B cell (primary cell): ENCODE data around the gene INPP4A. TPM values are rescaled to one million over a fixed set of nuclear protein-coding genes. Genes with fewer than 3 reads are reported as not detected.
A peak's percentile ranks its signal among the peaks of the same experiment; 100 is the strongest.

Source experiments
- ATAC-seq: fragments of 200-7000 bp; cut with Tn5 transposase; one replicate; pipeline ENCODE4 v1.10.0; 2021; ENCODE audit warnings: low read depth, mild to moderate bottlenecking, moderate number of reproducible peaks, moderate library complexity
- CTCF ChIA-PET: fragments of 350-600 bp; sonication (Branson Sonifier 250); formaldehyde crosslinking; loops from one replicate; lab custom pipeline; 2021; ENCODE audit warnings: antibody characterized with exemption, inconsistent platforms; lab: Charles Lee
- POLR2A ChIA-PET: fragments of 350-600 bp; sonication (Branson Sonifier 250); formaldehyde crosslinking; loops from one replicate; lab custom pipeline; 2021; ENCODE audit warnings: antibody characterized with exemption; lab: Charles Lee
- DNase-seq: peaks from one replicate; pipeline ENCODE4 v3.0.0; 2013
- H2AFZ ChIP-seq: 2 replicates; pipeline ENCODE4 v1.6.1; 2012; ENCODE audit warnings: mild to moderate bottlenecking, low read depth, low read length; ENCODE audit not compliant: insufficient read depth, poor library complexity, severe bottlenecking
- H3K27ac ChIP-seq, 2 donors: 1 replicate in 1 of 2; 2 replicates in 1 of 2; pipeline ENCODE4 v1.5.1; 2012 to 2013; ENCODE audit warnings: low read length in 2 of 2, mild to moderate bottlenecking in 2 of 2, moderate library complexity in 1 of 2
- H3K27me3 ChIP-seq, 4 experiments: fragments of 200-600 bp in 1 of 4; sonication (generic) in 1 of 4; replicated peaks in 1 of 4; 1 replicate in 2 of 4; 2 replicates in 2 of 4; pipeline versions ENCODE4 v1.6.1 to v1.7.0; 2013 to 2016; ENCODE audit warnings: low read length in 3 of 4, mild to moderate bottlenecking in 2 of 4, mixed read lengths in 1 of 4, moderate library complexity in 1 of 4; ENCODE audit not compliant: insufficient read depth in 4 of 4, control insufficient read depth in 3 of 4; ENCODE audit errors: control extremely low read depth in 1 of 4
- H3K36me3 ChIP-seq, 2 experiments: replicated peaks in 1 of 2; 1 replicate in 1 of 2; 2 replicates in 1 of 2; pipeline versions ENCODE4 v1.6.1 to v1.7.1; 2013; ENCODE audit warnings: low read length in 1 of 2; ENCODE audit not compliant: insufficient read depth in 2 of 2, control insufficient read depth in 1 of 2; ENCODE audit errors: control extremely low read depth in 1 of 2, extremely low read depth in 1 of 2
- H3K4me1 ChIP-seq, 2 donors: fragments of 200-600 bp in 1 of 2; sonication (generic) in 1 of 2; 1 replicate in 1 of 2; 2 replicates in 1 of 2; pipeline versions ENCODE4 v1.5.1 to v1.6.1; 2013 to 2017; ENCODE audit warnings: low read length in 2 of 2; ENCODE audit not compliant: control insufficient read depth in 2 of 2, insufficient read depth in 2 of 2
- H3K4me2 ChIP-seq: replicated peaks from 2 replicates; pipeline ENCODE3; 2012; ENCODE audit warnings: mild to moderate bottlenecking, low read depth, low read length; ENCODE audit not compliant: poor library complexity, severe bottlenecking
- H3K4me3 ChIP-seq, 5 experiments: fragments of 200-600 bp in 1 of 5; sonication (generic) in 1 of 5; 1 replicate in 3 of 5; 2 replicates in 2 of 5; pipeline versions ENCODE4 v1.5.1 to v1.7.0; 2011 to 2016; ENCODE audit warnings: low read length in 4 of 5, mild to moderate bottlenecking in 4 of 5, low read depth in 2 of 5, control low read depth in 1 of 5, moderate library complexity in 1 of 5; ENCODE audit not compliant: insufficient read depth in 1 of 5; ENCODE audit errors: control extremely low read depth in 1 of 5, extremely low read depth in 1 of 5
- H3K79me2 ChIP-seq: fragments of 200-600 bp; sonication (generic); one replicate; pipeline ENCODE4 v1.6.0; 2016; ENCODE audit warnings: low read length; ENCODE audit not compliant: control insufficient read depth, insufficient read depth
- H3K9ac ChIP-seq: fragments of 200-600 bp; sonication (generic); 2 replicates; pipeline ENCODE4 v1.6.1; 2017; ENCODE audit warnings: mild to moderate bottlenecking, low read length, moderate library complexity
- H3K9me3 ChIP-seq, 3 donors: one replicate each; pipeline versions ENCODE4 v1.6.1 to v1.7.1; 2013; ENCODE audit warnings: low read length in 2 of 3; ENCODE audit not compliant: control insufficient read depth in 2 of 3, insufficient read depth in 1 of 3; ENCODE audit errors: control extremely low read depth in 1 of 3
- H4K20me1 ChIP-seq: 2 replicates; pipeline ENCODE4 v1.6.0; 2012; ENCODE audit warnings: mild to moderate bottlenecking, low read length; ENCODE audit not compliant: insufficient read depth, control insufficient read depth, poor library complexity, severe bottlenecking
- H3K27ac Mint-ChIP-seq: one replicate; pipeline ENCODE4 v1.8.0; 2021; ENCODE audit warnings: mixed read lengths
- H3K27me3 Mint-ChIP-seq: one replicate; pipeline ENCODE4 v1.8.0; 2021; ENCODE audit warnings: mixed read lengths
- H3K4me1 Mint-ChIP-seq: one replicate; pipeline ENCODE4 v1.8.0; 2021; ENCODE audit warnings: mixed read lengths
- H3K4me3 Mint-ChIP-seq: one replicate; pipeline ENCODE4 v1.8.0; 2021; ENCODE audit warnings: mixed read lengths
- H3K9me3 Mint-ChIP-seq: one replicate; pipeline ENCODE4 v1.8.0; 2022; ENCODE audit warnings: mixed read lengths; ENCODE audit not compliant: insufficient read depth
- CTCF ChIP-seq: fragments of 200-600 bp; IDR thresholded peaks from one replicate; pipeline ENCODE4 v1.8.0; 2022; ENCODE audit warnings: antibody characterized with exemption, mild to moderate bottlenecking
- EZH2 ChIP-seq: IDR thresholded peaks from 2 replicates; pipeline ENCODE4 v1.6.1; 2012; ENCODE audit warnings: borderline replicate concordance, low read depth, mild to moderate bottlenecking, moderate library complexity, low read length; ENCODE audit not compliant: insufficient read depth, poor library complexity, severe bottlenecking
- WGBS: methylation state at CpG from one replicate; pipeline ENCODE4 v1.1.5; 2013; ENCODE audit warnings: missing lambda C conversion rate; ENCODE audit not compliant: insufficient coverage; 5-methylcytosine and 5-hydroxymethylcytosine counted together
- intact Hi-C: fragments of 100-400 bp; cut with micrococcal nuclease; formaldehyde crosslinking; loops from one replicate; pipeline ENCODE4 v1.10.0; 2022
- polyA plus RNA-seq: library from polyadenylated mRNA; depleted of rRNA; stranded (reverse); fragments of >200 nt; gene quantifications from 2 replicates; pipeline ENCODE4 v1.2.3, GENCODE V29; 2012
- total RNA-seq, 2 donors: library from RNA; stranded (reverse); fragments of 120-200 nt in 1 of 2; gene quantifications; 1 replicate in 1 of 2; 2 replicates in 1 of 2; pipeline versions ENCODE4 v1.2.3 to v1.2.4, GENCODE V29; 2013 to 2022

Gene INPP4A
- total and polyA plus RNA-seq, 2 donors (not counting 1 experiment from before 2014, with no cell fraction given), result 10.7 to 22.5 TPM

- TF ChIP-seq EZH2, result no peak
- TF ChIP-seq CTCF, result peak; percentile 78
- peak; percentile 59 for DNase-seq
- Mint-ChIP-seq H3K4me3 (no peak overlapping the region), H3K9me3 (no peaks in the 10 kb centered on the region), H3K27ac (no peak overlapping the region), H3K4me1 (peaks cover 41% of the 10 kb centered on the region), H3K27me3 (no peaks in the 10 kb centered on the region)
- Histone ChIP-seq H3K79me2 (peaks cover 27% of the 10 kb centered on the region), H2AFZ (no peak overlapping the region), H3K4me3 (no peak overlapping the region), H3K27ac (no peak overlapping the region), H3K4me2 (no peak overlapping the region), H4K20me1 (no peaks in the 10 kb centered on the region), H3K9ac (no peak overlapping the region), H3K9me3 (peaks cover 0 to under 1% (median 0%) of the 10 kb centered on the region in 3 donors), H3K4me1 (peaks cover 4 to 22% of the 10 kb centered on the region in 2 donors), H3K36me3 (peaks cover 0 to 2% of the 10 kb centered on the region in 2 experiments), H3K27me3 (no peaks in the 10 kb centered on the region)
- POLR2A ChIA-PET, result no interaction called here
- intact Hi-C loops, result loop anchor here (1.0 to 5.0 kb wide), 2 partner anchors 40 to 74 kb away; no protein-coding TSS in a partner anchor
- CTCF ChIA-PET, result interaction anchor here (0.6 to 2.4 kb wide), 11 partner anchors 8 to 230 kb away, joined by 3 to 14 read pairs (median 4); no protein-coding TSS in a partner anchor
- no CpG with 5 or more reads among the region's 3 CpGs for WGBS
- peak; percentile 86 for ATAC-seq
Observed at GRCh38 chr2:98487806-98488189, 43.1 kb downstream of the INPP4A start.

- Histone ChIP-seq H3K36me3 (peaks cover 0 to 2% of the 10 kb centered on the region in 2 experiments), H3K4me3 (no peak overlapping the region), H4K20me1 (no peaks in the 10 kb centered on the region), H3K79me2 (peaks cover 27% of the 10 kb centered on the region), H2AFZ (no peak overlapping the region), H3K4me2 (no peak overlapping the region), H3K9ac (no peak overlapping the region), H3K4me1 (peaks cover 0 to 18% of the 10 kb centered on the region in 2 donors), H3K27me3 (no peaks in the 10 kb centered on the region), H3K9me3 (peaks cover 0 to 4% (median 0%) of the 10 kb centered on the region in 3 donors), H3K27ac (no peak overlapping the region)
- CTCF ChIA-PET, result interaction anchor here (0.9 to 2.4 kb wide), 7 partner anchors 8 to 78 kb away, joined by 3 to 14 read pairs (median 4); no protein-coding TSS in a partner anchor
- DNase-seq (no peak), ATAC-seq (no peak)
- H3K27me3 Mint-ChIP-seq, result no peaks in the 10 kb centered on the region
- WGBS, result 100% methylated on average over 1 of the region's 4 CpGs
- no peaks in the 10 kb centered on the region for H3K9me3 Mint-ChIP-seq
- H3K4me3 Mint-ChIP-seq, result no peak overlapping the region
- H3K27ac Mint-ChIP-seq, result no peak overlapping the region
- TF ChIP-seq EZH2 (no peak), CTCF (peak; percentile 11)
- intact Hi-C loops, result loop anchor here (1.0 to 5.0 kb wide), 2 partner anchors 41 to 75 kb away; no protein-coding TSS in a partner anchor
- POLR2A ChIA-PET, result no interaction called here
- peaks cover 38% of the 10 kb centered on the region for H3K4me1 Mint-ChIP-seq
Observed at GRCh38 chr2:98488252-98488651, 43.6 kb downstream of the INPP4A start.
